ENCODE data around the gene PLA2G4F. TPM values are rescaled to one million over a fixed set of nuclear protein-coding genes. Genes with fewer than 3 reads are reported as not detected.

PLA2G4F gene
- total RNA-seq, 1 experiment from 2014 or later: not detected

DNA sequence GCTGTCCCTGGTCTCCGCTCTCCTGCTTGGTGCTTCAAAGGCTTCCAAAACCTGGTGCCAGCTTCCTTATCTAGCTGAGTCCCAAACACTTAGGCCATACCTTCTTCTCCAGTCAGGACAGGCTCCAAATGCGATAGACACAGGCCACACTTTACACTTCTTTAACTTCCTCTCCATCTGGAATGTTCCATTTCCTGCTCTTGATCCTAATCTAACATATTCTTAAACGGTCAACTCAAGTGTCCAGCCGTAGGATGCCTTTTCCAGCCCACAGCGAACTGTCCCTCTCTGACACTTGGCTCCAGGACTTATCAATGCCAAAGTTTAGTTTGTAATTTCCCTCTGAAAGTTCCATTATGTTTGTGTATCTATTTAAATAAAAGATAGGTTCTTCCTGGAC, 19.2 kb upstream of the PLA2G4F start:
- no peak overlapping the region for H3K4me3 Mint-ChIP-seq
- no CpG with 5 or more reads among the region's 5 CpGs for WGBS (ENCODE audit: extremely low coverage, insufficient read length, low lambda C conversion rate)
- peaks cover 6 to 12% of the 10 kb centered on the region in 2 experiments; a peak in 3 of 4 replicates for H3K4me1 Mint-ChIP-seq
- no peak overlapping the region for H4K5ac ChIP-seq (ENCODE audit: insufficient read length, low read depth, low read length)
- H4K91ac ChIP-seq (ENCODE audit: insufficient read length, low read depth, low read length): no peak overlapping the region
- no peak overlapping the region for H3K27ac ChIP-seq (ENCODE audit: insufficient read length, low read depth, low read length)
- no peak overlapping the region for H2BK15ac ChIP-seq (ENCODE audit: low read depth, low read length)
- no peak overlapping the region for H2AK5ac ChIP-seq (ENCODE audit: insufficient read length, low read length)
- no peak overlapping the region for H3K9ac ChIP-seq (ENCODE audit: extremely low read depth, insufficient read length, low read length)
- H3K4me2 ChIP-seq (ENCODE audit: insufficient read depth, insufficient read length, low read length): no peak overlapping the region
- TF ChIP-seq, protein P1, sequence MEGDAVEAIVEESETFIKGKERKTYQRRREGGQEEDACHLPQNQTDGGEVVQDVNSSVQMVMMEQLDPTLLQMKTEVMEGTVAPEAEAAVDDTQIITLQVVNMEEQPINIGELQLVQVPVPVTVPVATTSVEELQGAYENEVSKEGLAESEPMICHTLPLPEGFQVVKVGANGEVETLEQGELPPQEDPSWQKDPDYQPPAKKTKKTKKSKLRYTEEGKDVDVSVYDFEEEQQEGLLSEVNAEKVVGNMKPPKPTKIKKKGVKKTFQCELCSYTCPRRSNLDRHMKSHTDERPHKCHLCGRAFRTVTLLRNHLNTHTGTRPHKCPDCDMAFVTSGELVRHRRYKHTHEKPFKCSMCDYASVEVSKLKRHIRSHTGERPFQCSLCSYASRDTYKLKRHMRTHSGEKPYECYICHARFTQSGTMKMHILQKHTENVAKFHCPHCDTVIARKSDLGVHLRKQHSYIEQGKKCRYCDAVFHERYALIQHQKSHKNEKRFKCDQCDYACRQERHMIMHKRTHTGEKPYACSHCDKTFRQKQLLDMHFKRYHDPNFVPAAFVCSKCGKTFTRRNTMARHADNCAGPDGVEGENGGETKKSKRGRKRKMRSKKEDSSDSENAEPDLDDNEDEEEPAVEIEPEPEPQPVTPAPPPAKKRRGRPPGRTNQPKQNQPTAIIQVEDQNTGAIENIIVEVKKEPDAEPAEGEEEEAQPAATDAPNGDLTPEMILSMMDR (conservative IDR thresholded peaks at IDR 0.05): no peak
- H3K27me3 Mint-ChIP-seq (ENCODE audit: low read depth): no peaks in the 10 kb centered on the region
- no peak overlapping the region for H2BK5ac ChIP-seq (ENCODE audit: insufficient read length, low read length)
- no peaks in the 10 kb centered on the region for H3K4me1 ChIP-seq (ENCODE audit: insufficient read depth, low read length)
- H2BK20ac ChIP-seq (ENCODE audit: low read depth, low read length, poor library complexity, severe bottlenecking): no peak overlapping the region
- no peaks in the 10 kb centered on the region for H3K27me3 ChIP-seq (ENCODE audit: insufficient read depth, low read length)
- no peaks in the 10 kb centered on the region for H3K9me3 Mint-ChIP-seq
- no peaks in the 10 kb centered on the region for H3K79me1 ChIP-seq (ENCODE audit: insufficient read depth, low read depth, low read length, poor library complexity, severe bottlenecking)
- no peak overlapping the region for H3K18ac ChIP-seq (ENCODE audit: insufficient read length, low read depth, low read length)
- no peak for DNase-seq
- H3K9me3 ChIP-seq (ENCODE audit: control insufficient read depth, low read depth, low read length): no peaks in the 10 kb centered on the region
- no peak overlapping the region for H2AFZ ChIP-seq (ENCODE audit: low read length)
- no peak overlapping the region for H3K56ac ChIP-seq (ENCODE audit: insufficient read length, low read depth, low read length)
- no peaks in the 10 kb centered on the region for H3K79me2 ChIP-seq (ENCODE audit: insufficient read depth, low read length)
- no peak overlapping the region for H3K27ac Mint-ChIP-seq
- H3K4ac ChIP-seq (ENCODE audit: low read depth, low read length): no peak overlapping the region
- H3T11ph ChIP-seq (ENCODE audit: low read length): no peak overlapping the region
- H3K14ac ChIP-seq (ENCODE audit: insufficient read depth, low read length): no peak overlapping the region
- H4K20me1 ChIP-seq (ENCODE audit: control insufficient read depth, insufficient read depth, insufficient read length): no peaks in the 10 kb centered on the region
- H3K23me2 ChIP-seq (ENCODE audit: insufficient read length, low read depth, low read length, poor library complexity, severe bottlenecking): no peaks in the 10 kb centered on the region
- peaks cover 5 to 60% (median 56%) of the 10 kb centered on the region in 3 experiments; a peak in 6 of 7 replicates for H3K36me3 Mint-ChIP-seq (ENCODE audit: insufficient read depth in 1 of 3, low read depth in 3 of 3)
- H4K8ac ChIP-seq (replicated peaks; ENCODE audit: insufficient read length, low read depth, low read length): no peak overlapping the region
- H2BK12ac ChIP-seq (ENCODE audit: insufficient read length, low read depth, low read length): no peak overlapping the region
- H2BK120ac ChIP-seq (ENCODE audit: low read depth, low read length, poor library complexity, severe bottlenecking): no peak overlapping the region
- H3K23ac ChIP-seq (ENCODE audit: insufficient read length, low read depth, low read length): peak overlapping the region; percentile 27
